ENCODE data around the gene PPP2R3B.
"Not testable (repeated sequence)": the region's sequence is repeated elsewhere in the genome, so short reads cannot be mapped to it uniquely, and the experiment has no call there.

Gene PPP2R3B

GRCh38 chrX:336227-336626, 50.5 kb downstream of the PPP2R3B start:
- DNase-seq = no peak

DNA sequence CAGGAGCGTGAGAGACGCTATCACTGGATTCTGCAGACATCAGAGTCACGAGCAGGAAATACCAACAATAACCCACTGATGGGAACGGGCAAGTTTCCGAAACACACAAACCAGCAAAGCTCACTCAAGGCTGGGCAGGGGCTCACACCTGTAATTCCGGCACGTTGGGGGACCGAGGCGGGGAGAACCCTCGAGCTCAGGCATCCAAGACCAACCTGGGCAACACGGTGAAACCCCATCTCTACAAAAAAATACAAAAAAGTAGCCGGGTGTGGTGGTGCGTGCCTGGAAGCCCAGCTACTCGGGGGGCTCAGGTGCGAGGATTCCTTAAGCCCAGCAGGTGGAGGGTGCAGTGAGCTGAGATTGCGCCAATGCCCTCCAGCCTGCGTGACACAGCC, 51.0 kb downstream of the PPP2R3B start:
- no peak for DNase-seq

GRCh38 chrX:334971-335757, 51.5 kb downstream of the PPP2R3B start:
- DNase-seq = no peak

DNA sequence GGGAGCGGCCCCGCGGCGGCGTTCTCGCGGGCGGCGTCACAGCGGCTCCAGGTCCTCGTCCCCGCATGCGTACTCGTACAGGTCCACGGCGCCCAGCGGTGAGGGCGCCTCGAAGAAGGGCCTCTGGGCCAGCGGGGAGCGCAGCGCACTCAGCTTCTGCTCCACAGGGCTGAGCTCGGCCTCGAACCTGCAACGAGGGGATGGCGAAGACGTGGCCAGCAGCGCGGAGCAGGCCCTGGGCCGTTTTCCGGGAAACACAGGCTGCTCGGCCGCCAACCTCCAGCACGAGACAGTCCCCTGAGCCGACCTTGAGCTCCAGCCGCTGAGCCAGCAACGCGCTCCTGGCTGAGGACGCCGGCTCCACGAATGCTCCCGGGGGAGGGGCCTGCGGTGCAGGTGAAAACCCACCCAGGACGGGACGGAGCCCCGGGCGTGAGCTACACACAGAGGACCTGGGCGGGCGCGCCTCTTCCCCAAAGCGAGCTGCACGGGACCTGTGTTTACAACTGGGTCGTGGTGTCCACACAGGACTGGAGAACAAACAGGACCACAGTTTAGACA, 52.3 kb downstream of the PPP2R3B start:
- DNase-seq = no peak

DNA sequence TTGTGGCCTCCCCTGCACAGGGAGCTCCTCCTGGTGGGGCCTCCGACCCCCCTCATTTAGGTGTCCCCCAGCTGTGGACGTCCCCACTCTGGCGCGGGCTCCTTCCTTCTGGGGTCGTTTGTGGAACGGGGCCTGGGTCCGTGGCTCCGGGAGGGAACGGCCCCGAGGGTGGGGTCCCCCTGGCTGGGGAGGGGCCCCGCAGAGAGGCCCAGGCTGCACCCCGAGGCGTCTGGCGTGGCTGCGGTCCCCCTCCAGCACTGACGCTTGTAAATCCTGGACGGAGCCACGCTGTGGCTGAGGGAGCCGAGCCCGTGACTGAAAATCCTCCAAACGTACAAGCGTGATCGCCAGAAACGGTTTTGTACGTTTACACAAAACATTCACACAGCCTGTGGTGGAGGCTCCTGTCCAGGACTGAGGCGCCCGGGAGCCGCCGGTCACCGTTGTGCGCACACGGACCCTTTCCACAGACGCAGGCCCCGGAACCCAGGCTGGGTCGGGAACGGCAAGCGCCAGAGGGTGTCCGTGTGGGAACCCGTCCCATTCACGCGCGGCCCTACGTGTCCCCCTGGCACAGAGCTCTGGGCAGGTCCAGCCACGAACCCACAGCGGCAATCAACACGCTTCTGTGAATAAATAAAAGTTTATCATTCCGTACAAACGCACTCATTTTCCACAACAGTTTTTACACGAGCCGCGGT, 52.9 kb downstream of the PPP2R3B start:
- no peak for DNase-seq

DNA sequence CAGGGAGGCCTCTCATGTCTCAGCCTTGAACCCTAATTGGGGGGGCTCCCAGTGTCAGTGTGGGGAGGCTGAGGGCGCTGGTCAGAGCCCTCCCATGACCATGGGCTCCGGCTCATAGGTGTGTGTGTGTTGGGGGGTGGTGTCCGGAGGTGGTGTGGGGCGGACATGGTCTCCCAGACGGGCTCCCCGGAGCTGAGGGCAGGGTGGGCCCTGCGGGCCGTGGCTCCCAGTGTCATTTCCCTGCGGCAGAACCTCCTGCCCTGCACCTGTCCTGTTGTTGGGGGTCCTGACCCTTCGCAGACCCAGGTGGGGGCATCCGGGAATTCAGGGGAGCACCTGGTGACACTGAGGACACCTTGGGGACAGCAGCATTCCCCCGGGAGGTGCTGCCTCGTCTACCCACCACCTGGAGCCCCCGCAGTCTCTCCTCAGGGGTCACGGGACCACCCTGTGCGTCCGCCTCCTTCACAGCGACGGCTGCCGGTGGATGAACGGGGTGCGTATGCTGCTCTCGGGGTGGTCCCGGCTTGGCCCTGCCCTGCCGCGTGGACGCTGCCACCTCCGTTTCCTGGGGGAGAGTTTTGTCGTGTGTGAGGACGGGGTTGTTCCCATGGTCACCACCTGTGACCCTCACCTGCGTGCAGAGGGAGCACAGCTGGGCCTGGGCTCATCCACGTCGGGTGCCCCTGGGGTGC, 53.6 kb downstream of the PPP2R3B start:
- no peak for DNase-seq

- DNase-seq = no peak
Measured at GRCh38 chrX:332496-332860, 54.2 kb downstream of the PPP2R3B start.

DNA sequence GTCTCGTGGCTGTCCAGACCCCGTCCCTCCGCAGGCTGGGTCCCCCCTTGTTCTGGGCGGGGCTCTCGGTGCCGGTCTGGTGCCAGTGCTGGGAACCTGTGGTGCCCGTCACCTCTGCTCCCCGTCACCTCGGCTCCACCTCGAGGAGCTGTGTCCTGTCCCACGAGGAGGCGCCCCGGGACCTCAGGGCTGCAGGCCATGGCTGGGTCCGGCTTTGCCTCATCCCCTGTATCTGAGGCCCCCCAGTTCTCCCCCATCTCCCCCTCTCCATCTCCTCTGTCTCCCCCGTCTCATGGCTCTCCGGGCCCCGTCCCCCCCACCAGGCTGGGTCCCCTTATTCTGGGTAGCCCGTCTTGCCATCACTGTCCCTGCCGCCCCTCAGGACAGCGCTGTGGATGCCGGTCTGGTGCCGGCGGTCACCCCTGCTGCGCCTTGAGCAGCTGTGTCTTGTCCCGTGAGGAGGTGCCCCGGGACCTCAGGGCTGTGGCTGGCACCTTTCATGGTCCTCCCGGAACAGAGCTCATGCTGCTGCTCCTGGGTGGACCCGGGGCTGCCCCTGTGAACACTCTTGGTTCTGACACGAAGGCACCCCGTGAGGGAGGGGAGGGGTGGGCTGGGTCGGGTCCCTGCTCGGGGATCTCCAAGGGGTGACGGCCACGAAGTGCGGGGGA, 54.7 kb downstream of the PPP2R3B start:
- no peak for DNase-seq

DNA sequence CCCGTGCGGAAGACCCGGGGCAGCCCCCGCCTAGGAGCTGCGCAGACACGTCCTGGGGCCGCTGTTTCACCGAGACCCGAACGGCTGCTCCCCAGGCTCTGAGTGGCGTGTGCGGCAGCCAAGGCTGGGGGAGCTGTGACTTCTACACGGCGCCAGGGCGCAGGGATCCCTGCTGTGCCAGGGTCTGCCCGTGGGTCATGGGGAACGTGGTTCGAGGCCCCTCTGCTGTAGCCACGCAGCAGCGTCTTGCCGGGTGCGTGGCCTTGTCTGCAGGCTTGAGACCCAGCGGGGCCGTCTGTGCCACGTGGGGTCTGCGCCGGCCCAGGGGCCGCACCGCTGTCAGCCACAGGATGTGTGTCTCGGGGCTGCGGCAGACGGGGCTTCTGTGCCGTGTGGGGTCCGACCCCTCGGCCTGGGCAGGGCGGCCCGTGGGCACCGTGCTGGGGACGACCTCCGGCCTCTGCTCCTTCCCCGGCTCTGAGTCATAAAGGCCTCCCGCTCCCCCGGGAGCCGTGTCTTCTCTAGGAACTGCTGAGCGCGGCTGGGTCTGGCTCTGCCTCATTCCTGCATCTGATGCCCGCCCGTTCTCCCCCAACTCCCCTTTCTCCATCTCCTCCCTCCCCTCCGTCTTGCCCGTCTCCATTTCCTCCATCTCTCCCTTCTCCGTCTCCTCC, 55.4 kb downstream of the PPP2R3B start:
- DNase-seq = no peak

- no peak for DNase-seq
Measured at GRCh38 chrX:330726-331150, 56.0 kb downstream of the PPP2R3B start.

GRCh38 chrX:330141-330725, 56.5 kb downstream of the PPP2R3B start:
- not testable (repeated sequence) for DNase-seq

GRCh38 chrX:329291-329910, 57.3 kb downstream of the PPP2R3B start:
- DNase-seq = no peak

- no peak for DNase-seq
Measured at GRCh38 chrX:327660-328126, 59.0 kb downstream of the PPP2R3B start.

GRCh38 chrX:324664-325063, 62.0 kb downstream of the PPP2R3B start:
- DNase-seq = not testable (repeated sequence)

DNA sequence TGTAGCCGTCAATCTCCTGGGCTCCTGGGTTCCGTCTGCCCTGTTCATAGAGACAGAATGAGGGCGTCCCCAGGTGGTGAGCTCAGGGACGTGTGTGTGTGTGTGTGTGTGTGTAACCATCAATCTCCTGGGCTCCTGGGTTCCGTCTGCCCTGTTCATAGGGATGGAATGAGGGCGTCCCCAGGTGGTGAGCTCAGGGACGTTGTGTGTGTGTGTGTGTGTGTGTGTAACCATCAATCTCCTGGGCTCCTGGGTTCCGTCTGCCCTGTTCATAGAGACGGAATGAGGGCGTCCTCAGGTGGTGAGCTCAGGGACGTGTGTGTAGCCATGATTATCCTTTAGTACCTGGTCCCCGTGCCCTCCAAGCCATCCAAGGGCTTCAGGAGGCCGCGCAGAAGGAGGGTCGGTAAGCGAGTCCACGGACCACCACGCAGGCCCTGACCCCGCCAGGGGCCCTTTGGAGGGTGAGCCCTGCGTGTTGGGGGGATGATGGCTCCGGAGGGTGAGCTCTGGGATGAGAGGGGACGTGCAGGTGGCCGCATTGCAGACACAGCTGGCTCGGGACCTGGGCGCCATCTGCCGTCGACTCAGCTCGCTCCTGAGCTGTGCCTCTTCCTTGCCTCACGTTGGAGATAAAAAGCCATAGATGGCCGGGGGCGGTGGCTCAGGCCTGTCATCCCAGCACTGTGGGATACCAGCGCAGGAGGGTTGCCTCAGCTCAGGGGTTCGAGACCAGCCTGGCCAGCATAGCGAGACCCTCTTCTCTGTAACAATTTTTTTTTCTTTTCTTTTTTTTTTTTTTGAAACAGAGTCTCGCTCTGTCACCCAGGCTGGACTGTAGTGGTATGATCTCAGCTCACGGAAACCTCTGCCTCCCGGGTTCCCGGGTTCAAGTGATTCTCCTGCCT, 62.7 kb downstream of the PPP2R3B start:
- no peak for DNase-seq

DNA sequence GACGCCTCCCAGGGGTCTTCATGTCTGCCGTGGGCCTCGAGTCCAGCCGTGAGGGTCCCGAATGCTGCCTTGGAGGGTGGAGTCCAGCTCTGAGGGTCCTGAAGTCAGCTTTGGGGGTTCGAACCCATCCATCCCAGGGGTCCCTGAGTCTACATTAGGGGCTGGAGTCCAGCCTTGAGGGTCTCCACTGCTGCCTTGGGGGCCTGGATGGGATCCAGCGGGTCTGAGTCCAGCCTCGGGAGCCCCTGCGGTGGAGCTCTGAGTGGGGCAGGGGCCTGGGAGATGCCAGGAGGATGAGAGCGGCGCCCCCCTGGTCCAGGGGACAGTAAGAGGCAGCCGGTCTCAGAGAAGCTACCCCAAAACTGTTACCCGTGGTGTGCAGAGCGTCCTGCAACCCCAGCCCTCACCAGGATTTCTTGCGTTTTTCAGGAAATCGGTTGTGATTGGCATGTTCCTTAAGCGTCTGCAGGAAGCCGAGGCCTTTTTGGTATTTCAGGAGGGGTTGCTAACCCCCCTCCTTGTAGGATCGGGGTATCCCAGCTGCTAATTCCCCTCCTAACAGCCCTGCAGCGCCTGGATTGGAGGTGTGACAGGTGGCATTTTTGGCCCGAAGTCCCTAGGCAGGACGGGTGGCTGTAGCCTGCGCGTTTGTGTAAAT, 66.5 kb downstream of the PPP2R3B start:
- DNase-seq = no peak

DNA sequence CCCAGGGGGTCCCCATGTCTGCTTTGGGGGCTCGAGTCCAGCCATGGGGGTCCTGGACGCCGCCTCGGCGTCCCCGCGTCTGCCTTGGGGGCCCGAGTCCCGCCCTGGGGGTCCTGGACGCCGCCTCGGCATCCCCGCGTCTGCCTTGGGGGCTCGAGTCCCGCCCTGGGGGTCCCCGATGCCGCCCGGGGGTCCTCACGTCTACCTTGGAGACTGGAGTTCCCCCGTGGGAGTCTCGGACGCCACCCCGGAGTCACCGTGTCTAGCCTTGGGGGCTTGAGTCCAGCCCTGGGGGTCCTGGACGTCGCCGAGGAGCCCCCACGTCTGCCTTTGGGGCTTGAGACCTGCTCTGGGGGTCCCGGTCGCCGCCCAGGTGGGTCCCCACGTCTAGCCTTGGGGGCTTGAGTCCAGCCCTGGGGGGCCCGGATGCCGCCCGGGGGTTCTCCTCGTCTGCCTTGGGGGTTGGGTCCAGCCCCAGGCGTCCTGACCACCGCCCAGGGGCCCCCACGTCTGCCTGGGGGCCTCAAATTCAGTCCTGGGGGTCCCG, 67.1 kb downstream of the PPP2R3B start:
- DNase-seq = no peak

DNA sequence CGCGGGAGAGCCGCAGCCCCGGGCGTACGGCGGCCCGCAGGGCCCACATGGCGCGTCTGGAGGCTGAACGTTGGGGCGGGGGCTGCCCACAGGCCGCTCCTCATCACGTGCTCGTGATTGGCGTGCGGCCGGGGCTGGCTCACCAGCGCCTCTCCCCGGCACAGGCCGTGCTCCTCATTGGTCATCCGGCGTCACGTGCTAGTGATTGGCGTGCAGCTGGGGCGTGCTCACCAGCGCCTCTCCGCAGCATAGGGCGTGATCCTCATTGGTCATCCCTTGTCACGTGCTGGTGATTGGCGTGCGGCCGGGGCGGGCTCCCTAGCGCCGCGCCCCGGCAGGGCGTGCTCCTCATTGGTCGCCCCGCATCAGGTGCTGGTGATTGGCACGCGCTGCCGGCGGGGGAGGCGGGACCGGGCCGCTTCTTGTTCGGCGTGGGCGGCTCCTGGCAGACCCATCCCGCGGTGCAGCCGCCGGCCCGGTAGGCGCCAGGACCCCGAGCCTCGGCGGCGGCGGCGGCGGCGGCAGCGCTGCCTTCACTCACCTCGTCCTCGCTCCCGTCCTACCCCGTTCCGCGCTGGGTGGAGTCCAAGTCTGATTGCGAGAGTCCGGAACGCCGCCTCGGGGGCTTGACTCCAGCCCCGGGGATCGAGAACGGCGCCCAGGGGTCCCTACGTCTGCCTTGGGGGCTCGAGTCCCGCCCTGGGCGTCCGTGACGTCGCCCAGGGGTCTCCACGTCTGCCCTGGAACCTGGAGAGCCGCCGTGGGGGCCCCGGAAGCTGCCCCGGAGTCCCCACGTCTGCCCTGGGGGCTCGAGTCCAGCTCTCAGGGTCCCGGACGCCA, 67.7 kb downstream of the PPP2R3B start, which contains the start of gene GTPBP6:
Gene GTPBP6, minus strand, starts transcription at position 58 of the 840 bp plus-strand sequence. Its CDS starts 9 bp downstream, at position 49.
- DNase-seq = no peak
